22Rv1 (cell line): ENCODE data around the gene E2F2.

Source experiments
- ZFX ChIP-seq: fragments of 450-650 bp; IDR thresholded peaks from 2 replicates; pipeline ENCODE4 v1.6.1; 2017; ENCODE audit warnings: antibody characterized with exemption, borderline replicate concordance
- TF ChIP-seq, protein P1 (sequence below): fragments of 450-650 bp; IDR thresholded peaks from 2 replicates; pipeline ENCODE4 v1.5.1; 2017; ENCODE audit warnings: mild to moderate bottlenecking

DNA sequence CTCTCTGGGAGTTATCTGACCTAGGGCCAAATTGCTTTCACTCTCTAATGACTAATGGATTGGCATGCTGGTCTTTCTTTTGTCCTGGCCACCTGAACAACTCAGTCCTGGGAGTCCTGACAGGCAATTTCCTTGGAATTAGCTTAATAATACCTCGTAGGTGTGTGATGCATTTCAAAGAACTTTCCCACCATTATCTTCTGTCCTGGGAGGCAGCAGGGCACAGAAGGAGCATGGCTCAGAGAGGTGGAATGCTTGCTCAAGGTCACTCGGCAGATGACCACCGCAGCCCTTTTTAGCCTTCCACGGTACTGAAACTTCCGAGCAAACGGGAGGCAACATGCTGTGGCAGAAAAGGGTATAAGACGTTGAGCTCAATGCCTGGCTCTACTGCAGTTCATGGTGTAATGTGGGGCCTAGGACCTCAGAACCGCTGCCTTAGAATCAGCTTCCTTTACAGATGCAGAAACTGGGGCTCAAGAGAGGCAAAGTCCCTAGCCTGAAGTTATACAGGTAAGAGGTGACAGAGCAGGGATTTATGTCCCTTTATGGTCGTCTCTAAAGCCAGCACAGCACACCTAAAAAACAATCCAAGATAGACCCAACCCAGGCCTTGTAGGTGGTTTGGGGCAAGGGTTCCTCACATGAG lies 25.1 kb upstream of the E2F2 start:
- TF ChIP-seq, protein P1, sequence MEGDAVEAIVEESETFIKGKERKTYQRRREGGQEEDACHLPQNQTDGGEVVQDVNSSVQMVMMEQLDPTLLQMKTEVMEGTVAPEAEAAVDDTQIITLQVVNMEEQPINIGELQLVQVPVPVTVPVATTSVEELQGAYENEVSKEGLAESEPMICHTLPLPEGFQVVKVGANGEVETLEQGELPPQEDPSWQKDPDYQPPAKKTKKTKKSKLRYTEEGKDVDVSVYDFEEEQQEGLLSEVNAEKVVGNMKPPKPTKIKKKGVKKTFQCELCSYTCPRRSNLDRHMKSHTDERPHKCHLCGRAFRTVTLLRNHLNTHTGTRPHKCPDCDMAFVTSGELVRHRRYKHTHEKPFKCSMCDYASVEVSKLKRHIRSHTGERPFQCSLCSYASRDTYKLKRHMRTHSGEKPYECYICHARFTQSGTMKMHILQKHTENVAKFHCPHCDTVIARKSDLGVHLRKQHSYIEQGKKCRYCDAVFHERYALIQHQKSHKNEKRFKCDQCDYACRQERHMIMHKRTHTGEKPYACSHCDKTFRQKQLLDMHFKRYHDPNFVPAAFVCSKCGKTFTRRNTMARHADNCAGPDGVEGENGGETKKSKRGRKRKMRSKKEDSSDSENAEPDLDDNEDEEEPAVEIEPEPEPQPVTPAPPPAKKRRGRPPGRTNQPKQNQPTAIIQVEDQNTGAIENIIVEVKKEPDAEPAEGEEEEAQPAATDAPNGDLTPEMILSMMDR: no peak
- TF ChIP-seq ZFX: no peak
